A549 (cell line): ENCODE data around the gene HYAL3.

ENCODE experiments used
- BHLHE40 ChIP-seq: IDR thresholded peaks from 2 replicates; pipeline ENCODE4 v1.6.1; 2012; ENCODE audit warnings: low read depth, low read length, inconsistent platforms
- E2F6 ChIP-seq: IDR thresholded peaks from 2 replicates; pipeline ENCODE4 v1.6.1; 2012; ENCODE audit warnings: low read depth, borderline replicate concordance
- EP300 ChIP-seq, 2 experiments: fragments of >200 bp; sonication (Bioruptor Twin); formaldehyde crosslinking; IDR thresholded peaks; 2 replicates in 1 of 2; 3 replicates in 1 of 2; pipeline ENCODE4 v1.6.1; 2016 to 2017
- HDAC2 ChIP-seq: fragments of 200-600 bp; sonication (generic); IDR thresholded peaks from 2 replicates; pipeline ENCODE4 v1.6.1; 2016
- POLR2A ChIP-seq: IDR thresholded peaks from 2 replicates; pipeline ENCODE4 v1.6.1; 2012; ENCODE audit warnings: mild to moderate bottlenecking, low read length
- POLR2AphosphoS2 ChIP-seq: conservative IDR thresholded peaks from 2 replicates; pipeline ENCODE4 v1.6.1; 2012; ENCODE audit warnings: low read length, improper control_type of control experiment, inconsistent platforms
- RAD21 ChIP-seq, 2 experiments: fragments of >200 bp in 1 of 2; sonication (Bioruptor Twin) in 1 of 2; formaldehyde crosslinking in 1 of 2; IDR thresholded peaks in 1 of 2; conservative IDR thresholded peaks in 1 of 2; 2 replicates in 1 of 2; 3 replicates in 1 of 2; pipeline ENCODE4 v1.6.1; 2012 to 2018; ENCODE audit warnings: inconsistent platforms in 1 of 2
- RFX5 ChIP-seq: fragments of 450-650 bp; IDR thresholded peaks from 2 replicates; pipeline ENCODE4 v1.7.1; 2014; ENCODE audit warnings: antibody characterized with exemption, mild to moderate bottlenecking, moderate library complexity
- ZFP36 ChIP-seq: fragments of 450-650 bp; IDR thresholded peaks from 2 replicates; pipeline ENCODE4 v1.6.1; 2014; ENCODE audit warnings: borderline replicate concordance; ENCODE audit not compliant: partially characterized antibody
- ZNF302 ChIP-seq: fragments of 250-450 bp; sonication (Bioruptor Pico); IDR thresholded peaks from 2 replicates; pipeline ENCODE4 v1.9.0; 2021; ENCODE audit warnings: inconsistent platforms, mild to moderate bottlenecking, moderate library complexity
- TF ChIP-seq, protein P1 (sequence below): IDR thresholded peaks from 2 replicates; pipeline ENCODE4 v1.6.1; 2012
- TF ChIP-seq, protein P2 (sequence below): fragments of >200 bp; sonication (Bioruptor Twin); formaldehyde crosslinking; IDR thresholded peaks from 3 replicates; pipeline ENCODE4 v1.5.1; 2016

- TF ChIP-seq E2F6 (no peak), POLR2A (no peak), ZFP36 (no peak), RFX5 (no peak), RAD21 (conservative IDR thresholded peaks at IDR 0.05 in 1 of 2, IDR thresholded peaks at IDR 0.05 in 1 of 2) (no peak), EP300 (IDR thresholded peaks at IDR 0.05) (no peak), BHLHE40 (no peak), HDAC2 (no peak), ZNF302 (CRISPR knock-in tag) (no peak), POLR2AphosphoS2 (no peak)
- TF ChIP-seq, protein P1, sequence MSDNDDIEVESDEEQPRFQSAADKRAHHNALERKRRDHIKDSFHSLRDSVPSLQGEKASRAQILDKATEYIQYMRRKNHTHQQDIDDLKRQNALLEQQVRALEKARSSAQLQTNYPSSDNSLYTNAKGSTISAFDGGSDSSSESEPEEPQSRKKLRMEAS, result no peak
- TF ChIP-seq, protein P2, sequence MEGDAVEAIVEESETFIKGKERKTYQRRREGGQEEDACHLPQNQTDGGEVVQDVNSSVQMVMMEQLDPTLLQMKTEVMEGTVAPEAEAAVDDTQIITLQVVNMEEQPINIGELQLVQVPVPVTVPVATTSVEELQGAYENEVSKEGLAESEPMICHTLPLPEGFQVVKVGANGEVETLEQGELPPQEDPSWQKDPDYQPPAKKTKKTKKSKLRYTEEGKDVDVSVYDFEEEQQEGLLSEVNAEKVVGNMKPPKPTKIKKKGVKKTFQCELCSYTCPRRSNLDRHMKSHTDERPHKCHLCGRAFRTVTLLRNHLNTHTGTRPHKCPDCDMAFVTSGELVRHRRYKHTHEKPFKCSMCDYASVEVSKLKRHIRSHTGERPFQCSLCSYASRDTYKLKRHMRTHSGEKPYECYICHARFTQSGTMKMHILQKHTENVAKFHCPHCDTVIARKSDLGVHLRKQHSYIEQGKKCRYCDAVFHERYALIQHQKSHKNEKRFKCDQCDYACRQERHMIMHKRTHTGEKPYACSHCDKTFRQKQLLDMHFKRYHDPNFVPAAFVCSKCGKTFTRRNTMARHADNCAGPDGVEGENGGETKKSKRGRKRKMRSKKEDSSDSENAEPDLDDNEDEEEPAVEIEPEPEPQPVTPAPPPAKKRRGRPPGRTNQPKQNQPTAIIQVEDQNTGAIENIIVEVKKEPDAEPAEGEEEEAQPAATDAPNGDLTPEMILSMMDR, result no peak
Observed at GRCh38 chr3:50251220-50251619, 48.0 kb downstream of the HYAL3 start.
